Neural cell (in vitro differentiated cells): Measurements from ENCODE around the gene P2RX6. TPM values are rescaled to one million over a fixed set of nuclear protein-coding genes. Genes with fewer than 3 reads are reported as not detected.

Experiments used
- H2AFZ ChIP-seq: fragments of 200-600, 300-800 bp; sonication (generic), shearing (Covaris generic); 2 replicates; pipeline ENCODE4 v1.6.0; 2014; ENCODE audit warnings: low read depth, mild to moderate bottlenecking, antibody characterized with exemption, low read length, moderate library complexity
- H3F3A ChIP-seq: fragments of 200-600 bp; shearing (Covaris generic); 2 replicates; pipeline ENCODE4 v1.6.1; 2016; ENCODE audit warnings: mild to moderate bottlenecking, moderate library complexity, mixed read lengths, antibody characterized with exemption, low read length; ENCODE audit not compliant: insufficient read depth, poor library complexity, severe bottlenecking
- H3K27ac ChIP-seq: fragments of 200-600, 300-800 bp; sonication (generic), shearing (Covaris generic); 2 replicates; pipeline ENCODE4 v1.5.1; 2014; ENCODE audit warnings: mild to moderate bottlenecking, low read length, moderate library complexity
- H3K27me3 ChIP-seq: fragments of 300-800, 200-600 bp; sonication (generic), shearing (Covaris generic); 2 replicates; pipeline ENCODE4 v1.6.0; 2014; ENCODE audit warnings: mild to moderate bottlenecking, low read depth, low read length, moderate library complexity; ENCODE audit not compliant: insufficient read depth
- H3K36me3 ChIP-seq: fragments of 300-800, 200-600 bp; sonication (generic), shearing (Covaris generic); 2 replicates; pipeline ENCODE4 v1.5.1; 2014; ENCODE audit warnings: mild to moderate bottlenecking, antibody characterized with exemption, low read length, moderate library complexity; ENCODE audit not compliant: insufficient read depth
- H3K4me2 ChIP-seq: fragments of 300-800, 200-600 bp; sonication (generic), shearing (Covaris generic); 2 replicates; pipeline ENCODE4 v1.6.0; 2014; ENCODE audit warnings: mild to moderate bottlenecking, low read length
- H3K4me3 ChIP-seq: fragments of 300-800, 200-600 bp; sonication (generic), shearing (Covaris generic); 2 replicates; pipeline ENCODE4 v1.5.1; 2014; ENCODE audit warnings: mild to moderate bottlenecking, low read length, moderate library complexity
- H3K79me2 ChIP-seq: fragments of 200-600 bp; shearing (Covaris generic); replicated peaks from 2 replicates; pipeline ENCODE4 v1.6.0; 2014; ENCODE audit warnings: mild to moderate bottlenecking, low read length, moderate library complexity; ENCODE audit not compliant: insufficient read depth
- H3K9ac ChIP-seq: fragments of 300-800, 200-600 bp; sonication (generic), shearing (Covaris generic); 2 replicates; pipeline ENCODE4 v1.6.1; 2016; ENCODE audit warnings: mild to moderate bottlenecking, low read length, mixed read lengths
- H3K9me2 ChIP-seq: fragments of 200-600 bp; shearing (Covaris generic); 2 replicates; pipeline ENCODE4 v1.6.1; 2016; ENCODE audit warnings: mild to moderate bottlenecking, low read length, mixed read lengths; ENCODE audit not compliant: insufficient read depth
- H3K9me3 ChIP-seq: fragments of 200-600, 300-800 bp; sonication (generic), shearing (Covaris generic); 2 replicates; pipeline ENCODE4 v1.6.1; 2016; ENCODE audit warnings: mild to moderate bottlenecking, mixed run types, low read length, moderate library complexity, mixed read lengths
- H4K20me1 ChIP-seq: fragments of 200-600 bp; shearing (Covaris generic); 2 replicates; pipeline ENCODE4 v1.6.1; 2016; ENCODE audit warnings: mild to moderate bottlenecking, mixed run types; ENCODE audit not compliant: insufficient read depth
- EP300 ChIP-seq: fragments of 450-650 bp; conservative IDR thresholded peaks from 2 replicates; pipeline ENCODE4 v1.6.1; 2014; ENCODE audit warnings: antibody characterized with exemption, mild to moderate bottlenecking, moderate library complexity; ENCODE audit not compliant: poor library complexity, severe bottlenecking
- EZH2 ChIP-seq: fragments of 200-600, 300-800 bp; shearing (Covaris generic), sonication (generic); IDR thresholded peaks from 2 replicates; pipeline ENCODE4 v1.6.1; 2014; ENCODE audit warnings: antibody characterized with exemption, low read length, borderline replicate concordance, mild to moderate bottlenecking; ENCODE audit not compliant: insufficient read depth, poor library complexity, severe bottlenecking
- MXI1 ChIP-seq: fragments of 450-650 bp; conservative IDR thresholded peaks from 2 replicates; pipeline ENCODE4 v1.6.1; 2014; ENCODE audit warnings: antibody characterized with exemption, mild to moderate bottlenecking; ENCODE audit not compliant: poor library complexity, severe bottlenecking
- RAD21 ChIP-seq: fragments of 450-650 bp; conservative IDR thresholded peaks from 2 replicates; pipeline ENCODE4 v1.6.1; 2014; ENCODE audit warnings: antibody characterized with exemption, mild to moderate bottlenecking, moderate library complexity
- SMC3 ChIP-seq: fragments of 450-650 bp; conservative IDR thresholded peaks from 2 replicates; pipeline ENCODE4 v1.6.1; 2014; ENCODE audit warnings: antibody characterized with exemption, mild to moderate bottlenecking, moderate library complexity; ENCODE audit not compliant: poor library complexity
- TAF1 ChIP-seq: IDR thresholded peaks from 2 replicates; pipeline ENCODE4 v1.6.1; 2012; ENCODE audit warnings: low read depth
- polyA plus RNA-seq: library from polyadenylated mRNA; depleted of rRNA; stranded (reverse); fragments of >200 nt; gene quantifications from 2 replicates; pipeline ENCODE4 v1.2.3, GENCODE V29; 2014
- TF ChIP-seq, protein P1 (sequence below): IDR thresholded peaks from 2 replicates; pipeline ENCODE4 v1.6.1; 2012; ENCODE audit warnings: borderline replicate concordance
- TF ChIP-seq, protein P2 (sequence below): fragments of 450-650 bp; IDR thresholded peaks from 2 replicates; pipeline ENCODE4 v1.5.1; 2014; ENCODE audit warnings: antibody characterized with exemption, mild to moderate bottlenecking, moderate library complexity; ENCODE audit not compliant: poor library complexity, severe bottlenecking

The P2RX6 gene
- polyA plus RNA-seq, 1 donor from 2014 or later = 0.17 TPM

DNA sequence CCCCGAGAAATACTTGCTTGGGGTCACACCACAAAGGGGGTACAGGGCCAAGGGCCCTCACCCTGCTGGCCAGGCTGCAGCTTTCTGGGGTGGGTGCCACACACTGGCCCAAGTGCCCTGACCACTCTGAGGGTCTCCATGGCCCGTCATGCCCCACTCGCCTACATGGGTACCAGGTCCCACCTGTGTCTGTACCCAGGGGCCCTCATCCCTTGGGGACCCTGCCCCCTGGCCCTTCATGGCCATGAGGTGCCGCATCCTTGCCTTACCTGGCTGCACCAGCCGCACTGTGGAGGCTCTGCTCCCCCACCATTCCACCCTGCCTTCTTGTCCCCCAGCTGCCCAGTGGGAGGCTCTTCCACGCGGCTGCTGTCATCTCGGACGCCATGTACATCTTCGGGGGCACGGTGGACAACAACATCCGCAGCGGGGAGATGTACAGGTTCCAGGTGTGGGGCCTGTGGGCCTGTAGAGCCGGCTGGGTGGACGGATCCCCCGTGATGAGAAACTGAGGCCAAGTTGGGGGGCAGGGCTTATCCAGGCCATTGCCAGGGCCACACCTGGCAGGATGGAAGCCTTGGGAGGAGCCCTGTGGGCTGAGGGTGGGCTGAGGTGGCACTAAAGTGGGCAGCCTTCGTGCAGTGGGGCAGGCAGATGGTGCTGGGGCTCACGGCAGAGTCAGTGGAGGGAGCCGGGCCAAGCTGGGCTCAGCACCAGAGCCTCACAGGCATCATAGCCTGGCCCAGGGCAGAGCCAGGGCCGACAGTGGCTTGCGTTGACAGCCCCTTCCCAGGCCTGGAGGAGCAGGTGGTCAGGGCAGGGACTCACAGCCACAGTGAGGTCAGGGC lies 22.3 kb upstream of the P2RX6 start:
- no peaks in the 10 kb centered on the region for H3K79me2 ChIP-seq
- H3K4me3 ChIP-seq = no peak overlapping the region
- no peak overlapping the region for H3K27ac ChIP-seq
- H3F3A ChIP-seq = no peaks in the 10 kb centered on the region
- H3K4me2 ChIP-seq = no peak overlapping the region
- no peak overlapping the region for H2AFZ ChIP-seq
- no peaks in the 10 kb centered on the region for H3K9me2 ChIP-seq
- H3K27me3 ChIP-seq = no peaks in the 10 kb centered on the region
- H3K9me3 ChIP-seq = no peaks in the 10 kb centered on the region
- H3K9ac ChIP-seq = no peak overlapping the region
- no peaks in the 10 kb centered on the region for H4K20me1 ChIP-seq
- no peaks in the 10 kb centered on the region for H3K36me3 ChIP-seq
- TF ChIP-seq RAD21 (no peak), EZH2 (no peak), MXI1 (no peak), EP300 (no peak), SMC3 (no peak), TAF1 (no peak)
- TF ChIP-seq, protein P1, sequence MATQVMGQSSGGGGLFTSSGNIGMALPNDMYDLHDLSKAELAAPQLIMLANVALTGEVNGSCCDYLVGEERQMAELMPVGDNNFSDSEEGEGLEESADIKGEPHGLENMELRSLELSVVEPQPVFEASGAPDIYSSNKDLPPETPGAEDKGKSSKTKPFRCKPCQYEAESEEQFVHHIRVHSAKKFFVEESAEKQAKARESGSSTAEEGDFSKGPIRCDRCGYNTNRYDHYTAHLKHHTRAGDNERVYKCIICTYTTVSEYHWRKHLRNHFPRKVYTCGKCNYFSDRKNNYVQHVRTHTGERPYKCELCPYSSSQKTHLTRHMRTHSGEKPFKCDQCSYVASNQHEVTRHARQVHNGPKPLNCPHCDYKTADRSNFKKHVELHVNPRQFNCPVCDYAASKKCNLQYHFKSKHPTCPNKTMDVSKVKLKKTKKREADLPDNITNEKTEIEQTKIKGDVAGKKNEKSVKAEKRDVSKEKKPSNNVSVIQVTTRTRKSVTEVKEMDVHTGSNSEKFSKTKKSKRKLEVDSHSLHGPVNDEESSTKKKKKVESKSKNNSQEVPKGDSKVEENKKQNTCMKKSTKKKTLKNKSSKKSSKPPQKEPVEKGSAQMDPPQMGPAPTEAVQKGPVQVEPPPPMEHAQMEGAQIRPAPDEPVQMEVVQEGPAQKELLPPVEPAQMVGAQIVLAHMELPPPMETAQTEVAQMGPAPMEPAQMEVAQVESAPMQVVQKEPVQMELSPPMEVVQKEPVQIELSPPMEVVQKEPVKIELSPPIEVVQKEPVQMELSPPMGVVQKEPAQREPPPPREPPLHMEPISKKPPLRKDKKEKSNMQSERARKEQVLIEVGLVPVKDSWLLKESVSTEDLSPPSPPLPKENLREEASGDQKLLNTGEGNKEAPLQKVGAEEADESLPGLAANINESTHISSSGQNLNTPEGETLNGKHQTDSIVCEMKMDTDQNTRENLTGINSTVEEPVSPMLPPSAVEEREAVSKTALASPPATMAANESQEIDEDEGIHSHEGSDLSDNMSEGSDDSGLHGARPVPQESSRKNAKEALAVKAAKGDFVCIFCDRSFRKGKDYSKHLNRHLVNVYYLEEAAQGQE = no peak
- TF ChIP-seq, protein P2, sequence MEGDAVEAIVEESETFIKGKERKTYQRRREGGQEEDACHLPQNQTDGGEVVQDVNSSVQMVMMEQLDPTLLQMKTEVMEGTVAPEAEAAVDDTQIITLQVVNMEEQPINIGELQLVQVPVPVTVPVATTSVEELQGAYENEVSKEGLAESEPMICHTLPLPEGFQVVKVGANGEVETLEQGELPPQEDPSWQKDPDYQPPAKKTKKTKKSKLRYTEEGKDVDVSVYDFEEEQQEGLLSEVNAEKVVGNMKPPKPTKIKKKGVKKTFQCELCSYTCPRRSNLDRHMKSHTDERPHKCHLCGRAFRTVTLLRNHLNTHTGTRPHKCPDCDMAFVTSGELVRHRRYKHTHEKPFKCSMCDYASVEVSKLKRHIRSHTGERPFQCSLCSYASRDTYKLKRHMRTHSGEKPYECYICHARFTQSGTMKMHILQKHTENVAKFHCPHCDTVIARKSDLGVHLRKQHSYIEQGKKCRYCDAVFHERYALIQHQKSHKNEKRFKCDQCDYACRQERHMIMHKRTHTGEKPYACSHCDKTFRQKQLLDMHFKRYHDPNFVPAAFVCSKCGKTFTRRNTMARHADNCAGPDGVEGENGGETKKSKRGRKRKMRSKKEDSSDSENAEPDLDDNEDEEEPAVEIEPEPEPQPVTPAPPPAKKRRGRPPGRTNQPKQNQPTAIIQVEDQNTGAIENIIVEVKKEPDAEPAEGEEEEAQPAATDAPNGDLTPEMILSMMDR = no peak

DNA sequence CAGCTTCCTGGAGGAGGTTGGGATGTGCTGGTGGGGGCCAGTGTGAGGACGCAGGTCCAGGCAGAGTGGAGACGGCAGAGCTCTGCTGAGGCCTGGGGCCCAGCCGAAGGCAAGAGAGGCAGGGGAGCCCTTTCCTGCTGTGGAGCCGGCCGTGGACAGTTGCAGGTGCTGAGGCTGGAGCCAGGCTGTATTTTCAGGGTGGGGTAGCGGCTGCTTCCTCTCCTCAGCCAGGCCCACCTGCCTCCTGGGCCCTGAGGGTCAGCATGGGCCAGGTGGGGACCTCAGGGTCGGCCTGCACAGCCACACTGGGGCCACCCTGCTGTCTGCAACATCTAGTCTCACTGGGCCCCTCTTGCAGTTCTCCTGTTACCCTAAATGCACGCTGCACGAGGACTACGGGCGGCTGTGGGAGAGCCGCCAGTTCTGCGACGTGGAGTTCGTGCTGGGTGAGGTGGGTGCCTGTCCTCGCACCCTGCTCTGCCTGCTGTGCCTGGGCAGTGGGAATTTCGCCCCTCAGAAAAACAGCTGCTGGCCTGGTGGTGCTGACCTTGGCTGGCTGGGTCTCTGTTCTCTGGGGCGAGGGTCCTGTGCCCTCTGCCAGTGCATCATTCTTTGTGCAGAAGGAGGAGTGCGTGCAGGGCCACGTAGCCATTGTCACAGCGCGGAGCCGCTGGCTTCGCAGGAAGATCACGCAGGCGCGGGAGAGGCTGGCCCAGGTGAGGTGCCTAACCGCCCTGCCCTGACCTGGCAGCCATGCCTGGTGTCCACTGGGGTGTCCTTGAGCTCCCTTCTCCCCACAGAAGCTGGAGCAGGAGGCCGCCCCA lies 21.4 kb upstream of the P2RX6 start:
- H3K27me3 ChIP-seq = no peaks in the 10 kb centered on the region
- H3K79me2 ChIP-seq = no peaks in the 10 kb centered on the region
- no peak overlapping the region for H2AFZ ChIP-seq
- H3K4me3 ChIP-seq = no peak overlapping the region
- no peak overlapping the region for H3K9ac ChIP-seq
- no peak overlapping the region for H3K4me2 ChIP-seq
- TF ChIP-seq EZH2 (no peak), RAD21 (no peak)
- H3K9me2 ChIP-seq = no peaks in the 10 kb centered on the region
- H3K36me3 ChIP-seq = no peaks in the 10 kb centered on the region
- no peak overlapping the region for H3K27ac ChIP-seq
- H3F3A ChIP-seq = no peaks in the 10 kb centered on the region
- no peaks in the 10 kb centered on the region for H3K9me3 ChIP-seq
- H4K20me1 ChIP-seq = no peaks in the 10 kb centered on the region
